HG02678 (cell line): ENCODE data around the gene NMNAT2.
"Not testable (repeated sequence)": the region's sequence is repeated elsewhere in the genome, so short reads cannot be mapped to it uniquely, and the experiment has no call there.

Source experiments
- ATAC-seq: cut with Tn5 transposase; IDR thresholded peaks from one replicate; pipeline ENCODE4 v1.9.1; 2021; ENCODE audit warnings: mild to moderate bottlenecking, moderate library complexity; ENCODE audit not compliant: unreplicated experiment

NMNAT2 gene

DNA sequence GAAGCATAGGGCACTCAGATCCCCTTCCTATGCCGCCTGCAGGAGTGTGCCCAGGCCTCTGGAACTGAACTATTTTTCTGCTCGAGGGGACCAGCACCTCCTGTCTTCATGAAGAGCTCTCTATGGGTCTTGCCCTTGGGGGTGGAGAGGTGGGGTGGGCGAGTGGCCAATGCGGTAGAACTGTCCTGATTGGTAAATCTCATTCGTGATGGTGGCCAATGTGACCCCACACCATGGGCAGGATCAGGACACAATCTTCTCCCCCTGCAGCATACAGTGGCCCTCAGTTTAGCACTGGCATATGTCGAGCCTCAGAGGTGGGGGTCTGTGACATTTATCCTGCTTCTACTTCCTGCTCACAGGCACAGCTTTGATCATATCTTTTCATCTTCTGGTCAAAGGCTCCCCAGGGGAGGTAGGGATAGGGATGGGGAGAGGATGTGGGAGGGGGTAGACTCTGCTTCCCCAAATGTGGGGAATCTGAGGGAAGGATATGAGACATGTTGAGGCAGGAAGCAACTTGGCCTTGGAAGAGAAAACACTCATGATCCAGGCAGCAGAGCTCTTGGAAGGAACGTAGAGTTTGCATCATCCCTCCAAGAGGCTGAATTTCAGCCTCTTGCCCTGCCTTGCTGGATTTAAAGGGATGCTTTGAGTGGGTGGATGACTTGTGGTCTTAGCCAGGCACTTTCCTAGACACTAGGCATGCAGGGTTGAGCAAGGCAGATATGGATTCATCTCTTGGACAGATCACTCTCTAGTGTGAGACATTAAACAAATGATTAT, 150.3 kb downstream of the NMNAT2 start:
- ATAC-seq, result no peak

DNA sequence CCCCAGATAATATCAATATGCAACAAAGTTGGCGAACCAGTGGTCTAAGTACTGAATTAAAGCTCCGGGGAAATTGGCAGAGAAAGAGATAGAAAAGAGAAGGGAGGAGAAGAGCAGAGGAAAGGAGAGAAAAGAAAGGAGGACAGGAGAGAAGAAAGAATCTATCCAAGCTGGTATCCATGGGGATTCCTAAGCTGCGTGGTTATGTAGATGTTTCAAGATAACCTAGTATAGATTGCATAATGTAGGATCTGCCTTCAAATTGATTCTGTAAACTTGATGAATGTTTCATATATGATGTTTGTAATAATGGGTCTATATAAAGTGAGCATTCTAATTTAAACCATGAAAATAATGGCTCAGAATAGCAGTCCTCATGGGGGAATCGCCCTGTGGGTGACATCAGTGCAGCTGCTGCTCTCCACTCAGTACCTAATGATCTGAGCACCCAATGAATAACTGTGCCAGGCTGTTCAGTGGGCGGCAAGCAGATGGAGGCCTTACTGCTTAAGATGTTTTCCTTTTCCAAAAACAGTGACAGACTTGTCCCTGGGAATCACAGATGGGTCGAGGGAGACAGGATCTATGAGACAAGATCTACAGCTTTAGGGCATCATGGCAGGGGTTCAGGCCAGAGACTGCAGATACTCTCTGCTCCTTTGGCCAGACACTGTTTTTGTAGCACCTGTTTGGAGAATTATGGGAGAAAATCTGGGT, 154.1 kb downstream of the NMNAT2 start:
- no peak for ATAC-seq

DNA sequence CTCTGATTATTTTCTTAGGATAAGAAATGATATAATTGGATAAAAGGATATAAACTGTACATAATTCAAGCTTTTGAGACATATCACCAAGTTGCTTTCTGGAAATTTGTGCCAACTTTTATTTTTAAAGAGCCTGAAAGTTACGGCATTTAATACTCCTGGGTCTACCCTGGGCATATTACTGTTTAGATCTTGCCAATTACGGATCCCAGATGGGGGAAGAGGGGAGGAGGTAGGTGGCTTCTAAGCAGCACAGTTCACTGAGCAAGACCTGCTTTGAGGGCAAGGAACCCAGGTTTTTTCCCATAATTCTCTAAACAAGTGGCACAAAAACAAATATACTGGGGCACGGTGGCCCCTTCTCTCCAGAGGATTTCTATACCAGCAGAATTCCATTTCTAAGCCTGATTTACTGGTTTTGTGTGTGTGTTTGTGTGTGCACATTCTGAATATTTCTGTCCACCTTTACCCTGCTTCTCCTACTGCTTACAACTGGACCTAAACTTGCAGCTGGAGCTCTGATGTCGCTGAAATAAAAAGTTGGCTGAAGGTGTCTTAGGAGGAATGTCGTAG, 155.5 kb downstream of the NMNAT2 start:
- ATAC-seq, result no peak

DNA sequence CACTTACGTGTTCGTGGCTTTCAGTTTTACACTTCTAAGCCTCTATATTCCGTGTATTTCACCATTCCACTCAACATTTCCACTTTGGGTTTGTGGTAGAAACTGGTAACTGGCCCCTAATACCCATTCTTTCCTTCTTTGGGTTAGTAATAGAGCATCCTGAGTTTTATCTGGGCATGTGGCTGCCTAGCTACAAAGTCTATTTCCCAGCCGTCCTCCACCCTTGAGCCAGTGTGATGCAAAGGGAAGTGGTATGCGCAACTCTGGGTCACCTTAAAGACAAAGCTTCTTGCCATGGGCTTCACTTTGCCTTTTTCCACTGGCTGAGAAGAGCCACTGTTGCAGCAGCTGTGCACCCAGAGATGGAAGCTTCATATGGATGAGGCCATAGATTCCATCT, 158.3 kb downstream of the NMNAT2 start:
- no peak for ATAC-seq

DNA sequence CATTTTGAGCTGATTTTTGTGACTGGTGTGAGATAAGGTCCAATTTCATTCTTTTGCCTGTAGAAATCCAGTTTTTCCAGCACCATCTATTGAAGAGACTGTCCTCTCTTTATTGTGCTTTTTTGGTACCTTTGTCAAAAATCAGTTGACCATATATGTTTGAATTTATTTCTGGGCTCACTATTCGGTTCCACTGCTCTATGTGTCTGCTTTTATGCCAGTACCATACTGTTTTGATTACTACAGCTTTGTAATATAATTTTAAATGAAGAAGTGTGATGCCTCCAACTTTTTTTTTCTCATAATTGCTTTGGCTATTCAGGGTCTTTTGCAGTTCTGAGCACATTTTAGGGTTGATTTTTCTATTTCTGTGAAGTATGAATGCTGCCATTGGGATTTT, 163.1 kb downstream of the NMNAT2 start:
- no peak for ATAC-seq

DNA sequence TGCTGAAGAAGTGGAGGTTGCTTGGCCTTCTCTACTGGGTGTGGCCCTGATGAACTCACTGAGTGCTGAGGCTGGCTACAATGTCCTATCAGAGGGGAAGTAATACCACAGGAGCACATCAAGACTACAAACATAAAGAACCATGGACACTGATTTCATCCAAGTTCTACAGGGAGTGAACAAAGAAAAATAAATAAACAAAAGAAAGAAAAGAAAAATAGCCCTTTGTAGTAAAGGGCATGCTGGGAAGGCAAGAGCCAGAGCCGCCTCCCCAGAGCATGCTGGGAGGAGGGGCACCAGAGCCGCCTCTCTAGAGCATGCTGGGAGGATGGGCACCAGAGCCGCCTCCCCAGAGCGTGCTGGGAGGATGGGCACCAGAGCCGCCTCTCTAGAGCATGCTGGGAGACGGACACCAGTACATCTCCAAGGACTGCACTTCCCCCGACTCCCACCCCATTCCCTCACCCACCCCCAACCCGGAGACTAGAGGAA, 166.2 kb downstream of the NMNAT2 start:
- no peak for ATAC-seq

DNA sequence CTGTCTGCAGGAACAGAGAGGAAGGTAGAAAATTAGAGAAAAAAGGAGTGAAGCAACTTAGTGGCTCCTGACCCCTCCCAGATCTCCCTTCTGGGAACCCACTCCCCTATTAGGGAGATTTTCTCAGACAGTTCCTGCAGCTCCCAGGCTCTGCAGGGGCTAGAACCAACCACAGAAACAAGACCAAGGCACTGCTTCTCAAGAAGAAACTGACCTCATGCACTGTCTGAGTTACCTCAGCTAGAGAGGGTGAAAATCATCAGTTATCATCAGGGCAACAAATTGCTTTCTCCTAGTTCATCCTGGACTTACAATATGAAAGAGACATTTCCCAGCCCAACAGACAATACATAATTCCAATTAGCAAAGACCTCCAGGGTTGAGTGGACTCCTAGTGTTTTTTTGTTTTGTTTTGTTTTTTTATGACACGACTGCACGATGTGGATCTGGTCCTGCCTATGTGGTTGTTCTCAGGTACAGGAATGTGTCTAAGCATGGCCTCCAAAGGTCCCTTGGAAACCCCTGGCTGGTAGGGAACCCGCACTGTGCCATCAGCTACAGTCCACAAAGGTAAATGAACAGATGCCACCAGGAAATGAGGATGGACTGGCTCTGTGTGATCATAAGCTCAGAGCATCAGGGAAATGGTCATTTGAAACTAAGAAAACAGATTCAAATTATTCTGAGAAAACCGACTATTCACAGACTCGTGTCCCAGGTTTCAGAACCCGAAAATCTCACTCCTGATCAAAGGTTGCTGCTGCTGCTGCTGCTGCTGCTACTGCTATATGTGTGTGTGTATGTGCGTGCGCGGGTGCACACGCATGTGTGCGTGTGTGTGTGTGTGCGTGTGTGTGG, 166.8 kb downstream of the NMNAT2 start:
- no peak for ATAC-seq

DNA sequence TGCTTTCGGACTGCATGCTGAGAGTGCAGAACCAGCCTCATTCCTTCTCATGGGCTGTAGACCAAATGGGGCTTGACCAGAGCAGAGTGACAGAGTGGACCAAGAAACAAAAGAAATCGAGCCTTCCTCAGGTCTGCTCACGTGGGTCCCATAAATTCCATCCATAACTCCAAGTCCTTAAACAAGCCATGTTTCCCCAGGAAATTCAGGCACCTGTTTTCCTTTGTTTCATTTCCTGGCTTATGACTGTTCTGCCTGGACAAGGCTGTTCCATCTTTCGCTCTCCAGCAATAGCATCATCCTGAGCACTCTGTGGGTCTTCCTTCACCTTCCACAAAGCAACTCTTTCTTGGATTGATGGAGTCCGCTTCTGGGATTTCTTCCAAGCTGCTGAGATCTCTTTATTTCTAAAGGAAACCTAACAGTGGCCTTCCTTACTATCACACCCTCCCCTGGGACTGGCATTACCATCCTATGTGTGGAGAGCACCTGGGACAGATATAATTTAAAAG, 168.2 kb downstream of the NMNAT2 start:
- ATAC-seq, result no peak

DNA sequence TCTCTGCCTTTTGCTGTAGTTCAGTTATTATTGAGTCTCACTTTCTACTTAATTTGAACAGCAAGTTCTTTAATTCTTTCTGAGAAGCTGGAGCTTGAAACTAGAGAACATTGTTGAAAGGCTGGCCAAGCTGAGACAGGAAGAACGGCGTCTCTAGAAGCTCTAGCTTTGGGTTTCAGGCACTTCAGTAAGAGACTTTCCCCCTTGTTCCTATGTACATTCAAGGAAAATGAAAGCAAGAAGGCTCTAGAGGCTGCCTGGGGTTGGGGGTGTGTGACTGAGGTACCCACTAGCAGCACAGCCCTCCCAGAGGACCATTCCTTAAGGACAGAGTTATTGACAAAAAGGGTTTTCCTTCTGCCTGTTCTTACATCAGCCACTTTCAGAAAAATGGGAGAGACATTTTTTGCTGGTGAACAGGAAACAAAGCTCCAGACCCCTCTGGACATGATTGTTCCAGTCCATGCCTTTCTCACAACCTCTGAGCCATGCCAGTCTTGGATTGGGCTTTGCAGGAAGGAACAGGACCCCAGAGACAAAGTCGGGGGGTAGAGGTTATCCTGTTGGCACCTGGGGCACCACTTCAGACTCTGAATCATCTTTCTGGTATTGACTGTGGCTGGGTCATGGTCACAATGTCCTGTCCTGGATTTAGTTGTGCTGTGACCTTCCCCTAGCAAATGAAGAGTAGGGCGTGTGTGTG, 169.0 kb downstream of the NMNAT2 start:
- no peak for ATAC-seq

DNA sequence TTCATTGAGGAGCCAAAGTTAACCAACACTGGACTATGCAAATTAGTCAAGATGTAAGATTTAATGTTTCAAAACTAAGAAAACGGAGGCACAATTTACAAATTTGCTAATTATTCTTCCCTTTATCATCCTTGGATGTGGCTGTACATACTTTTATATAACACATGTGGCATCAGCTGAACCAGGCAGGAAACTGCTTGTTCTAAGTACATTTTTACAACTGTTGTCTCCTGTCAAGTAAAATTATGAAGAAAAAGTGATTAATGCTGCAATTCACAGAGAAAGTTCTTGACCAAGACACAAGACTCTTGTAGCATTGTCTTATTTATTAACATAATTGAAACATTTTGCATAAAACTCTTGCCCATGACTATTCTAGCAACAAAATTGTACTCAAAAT, 170.2 kb downstream of the NMNAT2 start:
- ATAC-seq, result no peak

DNA sequence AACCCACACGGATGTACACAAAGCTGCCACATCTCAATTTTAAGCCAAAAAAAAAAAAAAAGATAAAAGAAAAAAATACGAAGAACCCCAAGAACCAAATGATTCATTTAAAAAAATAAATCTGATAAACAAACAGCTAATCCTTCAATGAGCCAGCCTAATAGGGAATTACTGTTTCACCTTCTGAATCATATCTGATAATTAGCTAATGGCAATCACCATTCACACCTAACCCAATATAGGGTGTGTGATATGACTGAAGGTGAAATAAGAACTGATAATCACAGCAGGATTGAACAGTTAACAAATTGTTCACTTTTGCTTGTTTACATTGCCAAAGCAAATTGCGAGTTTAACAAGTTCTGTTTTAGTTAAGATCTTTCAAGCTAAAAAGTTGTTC, 170.7 kb downstream of the NMNAT2 start:
- no peak for ATAC-seq

DNA sequence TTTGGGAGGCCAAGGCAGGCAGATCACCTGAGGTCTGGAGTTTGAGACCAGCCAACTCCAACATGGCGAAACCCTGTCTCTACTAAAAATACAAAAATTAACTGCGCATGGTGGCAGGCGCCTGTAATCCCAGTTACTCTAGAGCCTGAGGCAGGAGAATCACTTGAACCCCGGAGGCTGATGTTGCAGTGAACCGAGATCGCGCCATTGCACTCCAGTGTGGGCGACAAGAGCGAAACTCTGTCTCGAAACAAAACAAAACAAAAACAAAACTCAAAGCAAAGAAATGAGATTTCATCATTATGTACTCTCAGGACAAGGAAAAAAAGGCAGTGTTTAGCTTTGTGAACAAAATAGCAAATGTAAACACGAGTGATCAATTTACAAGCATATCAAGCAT, 171.1 kb downstream of the NMNAT2 start:
- ATAC-seq, result no peak

DNA sequence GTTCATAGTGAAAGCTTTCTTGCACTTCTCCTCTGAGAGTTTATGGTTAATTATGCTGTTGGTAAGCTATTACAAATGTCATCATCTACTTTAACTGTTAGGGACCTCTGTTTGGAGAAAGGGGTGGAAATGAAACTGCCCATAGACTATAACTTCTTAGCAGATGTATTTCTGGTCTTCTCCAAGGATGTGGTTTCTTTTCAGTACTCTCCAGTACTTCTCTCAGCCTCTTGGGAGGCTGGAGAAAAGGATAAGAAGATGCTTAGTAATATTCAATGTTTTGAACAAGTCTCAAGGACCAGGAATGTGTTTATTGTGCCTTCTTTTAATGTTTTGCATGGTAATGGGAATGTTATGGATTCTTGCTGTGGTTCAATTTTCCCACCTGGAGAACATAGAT, 171.7 kb downstream of the NMNAT2 start:
- no peak for ATAC-seq

DNA sequence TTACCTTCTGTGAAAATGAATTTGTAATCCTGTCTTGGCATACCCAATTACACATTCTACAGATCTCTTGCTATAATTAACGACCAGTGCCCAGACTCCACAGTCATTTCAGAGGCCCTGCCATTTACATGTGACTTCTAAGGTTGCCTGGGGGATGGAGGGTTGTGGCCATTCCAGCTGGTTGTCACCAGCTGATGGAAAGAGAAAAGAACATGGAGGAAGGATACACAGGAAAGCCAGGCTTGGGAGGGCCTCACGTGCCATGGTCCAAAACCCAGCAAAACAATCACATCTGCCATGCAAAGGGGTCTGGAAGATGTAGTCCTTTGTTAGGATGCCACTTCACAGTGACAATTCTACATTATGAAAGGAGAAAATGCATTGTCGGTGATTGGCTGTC, 172.8 kb downstream of the NMNAT2 start:
- no peak for ATAC-seq

DNA sequence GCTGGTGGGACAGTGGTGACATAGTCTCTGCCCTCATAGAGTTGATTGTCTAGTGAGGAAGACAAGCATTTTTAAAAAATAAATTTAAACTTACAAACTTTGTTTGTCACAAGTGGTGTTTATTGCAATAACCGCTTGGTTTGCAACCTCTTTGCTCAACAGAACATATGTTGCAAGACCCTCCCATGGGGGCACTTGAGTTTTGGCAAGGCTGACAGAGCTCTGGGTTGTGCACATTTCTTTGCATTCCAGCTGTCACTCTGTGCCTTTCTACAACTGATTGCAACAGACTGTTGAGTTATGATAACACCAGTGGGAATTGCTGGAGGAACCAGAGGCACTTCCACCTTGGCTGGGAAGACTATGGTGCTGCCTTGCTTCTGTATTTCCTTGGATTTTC, 173.7 kb downstream of the NMNAT2 start:
- ATAC-seq, result no peak

DNA sequence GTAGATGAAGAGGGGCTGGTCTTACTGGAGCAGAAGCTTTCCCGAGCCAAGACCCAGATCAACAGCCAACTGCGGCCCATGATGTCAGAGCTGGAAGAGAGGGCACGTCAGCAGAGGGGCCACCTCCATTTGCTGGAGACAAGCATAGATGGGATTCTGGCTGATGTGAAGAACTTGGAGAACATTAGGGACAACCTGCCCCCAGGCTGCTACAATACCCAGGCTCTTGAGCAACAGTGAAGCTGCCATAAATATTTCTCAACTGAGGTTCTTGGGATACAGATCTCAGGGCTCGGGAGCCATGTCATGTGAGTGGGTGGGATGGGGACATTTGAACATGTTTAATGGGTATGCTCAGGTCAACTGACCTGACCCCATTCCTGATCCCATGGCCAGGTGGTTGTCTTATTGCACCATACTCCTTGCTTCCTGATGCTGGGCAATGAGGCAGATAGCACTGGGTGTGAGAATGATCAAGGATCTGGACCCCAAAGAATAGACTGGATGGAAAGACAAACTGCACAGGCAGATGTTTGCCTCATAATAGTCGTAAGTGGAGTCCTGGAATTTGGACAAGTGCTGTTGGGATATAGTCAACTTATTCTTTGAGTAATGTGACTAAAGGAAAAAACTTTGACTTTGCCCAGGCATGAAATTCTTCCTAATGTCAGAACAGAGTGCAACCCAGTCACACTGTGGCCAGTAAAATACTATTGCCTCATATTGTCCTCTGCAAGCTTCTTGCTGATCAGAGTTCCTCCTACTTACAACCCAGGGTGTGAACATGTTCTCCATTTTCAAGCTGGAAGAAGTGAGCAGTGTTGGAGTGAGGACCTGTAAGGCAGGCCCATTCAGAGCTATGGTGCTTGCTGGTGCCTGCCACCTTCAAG, 174.8 kb downstream of the NMNAT2 start:
- ATAC-seq, result no peak

DNA sequence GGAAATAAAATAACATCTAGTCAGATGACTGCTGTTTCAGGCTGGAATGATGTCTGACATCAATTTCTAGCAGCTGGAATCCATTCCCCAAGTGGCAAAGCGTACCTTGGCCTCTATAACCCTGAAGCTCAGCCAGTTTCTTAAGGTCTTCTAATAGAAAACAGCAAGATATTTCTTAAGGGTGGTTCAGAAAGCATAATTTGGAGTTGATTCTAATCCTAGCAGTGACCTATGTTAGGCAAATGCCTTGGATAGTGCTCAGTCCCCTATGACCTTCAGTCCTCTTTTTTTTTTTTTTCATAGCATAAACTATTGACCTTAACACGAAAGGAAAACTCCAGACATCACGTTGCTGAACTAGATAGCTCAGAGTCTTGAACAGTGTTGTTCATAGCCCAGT, 175.6 kb downstream of the NMNAT2 start:
- ATAC-seq, result no peak

DNA sequence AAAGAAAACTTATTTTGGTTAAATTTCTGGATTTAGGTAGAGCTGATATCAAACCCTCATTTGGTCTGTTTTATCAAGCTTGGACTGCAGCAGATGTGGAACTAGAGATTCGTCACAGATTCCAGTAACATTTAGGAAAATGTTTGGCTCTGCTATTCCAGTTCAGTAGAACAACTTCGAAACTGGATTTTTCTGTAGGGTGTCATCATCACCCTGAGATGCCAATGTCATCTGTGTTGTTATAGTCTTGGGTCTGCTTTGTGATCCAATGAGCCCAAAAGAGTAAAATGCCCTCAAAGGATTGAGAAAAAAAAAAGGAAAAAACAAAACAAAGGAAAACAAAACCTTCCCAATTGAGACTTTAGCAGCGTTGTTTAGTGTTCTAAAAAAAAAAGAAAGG, 176.7 kb downstream of the NMNAT2 start:
- ATAC-seq, result no peak

DNA sequence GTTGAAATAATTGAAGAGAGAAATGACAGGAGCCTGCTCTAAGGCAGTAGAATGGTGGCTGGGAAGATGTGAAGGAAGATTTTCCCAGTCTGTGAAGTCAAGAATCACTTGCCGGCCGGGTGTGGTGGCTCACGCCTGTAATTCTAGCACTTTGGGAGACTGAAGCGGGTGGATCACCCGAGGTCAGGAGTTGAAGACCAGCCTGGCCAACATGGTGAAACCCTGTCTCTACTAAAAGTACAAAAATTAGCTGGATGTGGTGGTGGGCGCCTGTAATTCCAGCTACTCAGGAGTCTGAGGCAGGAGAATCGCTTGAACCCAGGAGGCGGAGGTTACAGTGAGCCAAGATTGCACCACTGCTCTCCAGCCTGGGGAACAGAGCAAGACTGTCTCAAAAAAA, 177.3 kb downstream of the NMNAT2 start:
- ATAC-seq, result not testable (repeated sequence)

DNA sequence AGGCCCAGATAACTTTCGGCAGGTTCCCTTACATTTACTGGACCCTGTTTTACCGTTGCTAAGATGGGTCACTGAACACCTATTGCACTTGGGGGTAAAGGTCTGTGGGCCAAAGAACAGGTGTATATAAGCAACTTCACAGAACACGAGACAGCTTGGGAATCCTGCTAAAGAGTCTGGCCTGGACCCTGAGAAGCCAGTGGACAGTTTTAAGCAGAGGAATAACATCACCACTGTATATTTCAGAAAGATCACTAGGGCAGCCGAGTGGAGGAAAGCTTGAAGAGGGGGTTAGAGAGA, 177.7 kb downstream of the NMNAT2 start:
- no peak for ATAC-seq
